ENCODE measurements around the gene C19orf18.
"Not testable (repeated sequence)": the region's sequence is repeated elsewhere in the genome, so short reads cannot be mapped to it uniquely, and the experiment has no call there.

The C19orf18 gene

DNA sequence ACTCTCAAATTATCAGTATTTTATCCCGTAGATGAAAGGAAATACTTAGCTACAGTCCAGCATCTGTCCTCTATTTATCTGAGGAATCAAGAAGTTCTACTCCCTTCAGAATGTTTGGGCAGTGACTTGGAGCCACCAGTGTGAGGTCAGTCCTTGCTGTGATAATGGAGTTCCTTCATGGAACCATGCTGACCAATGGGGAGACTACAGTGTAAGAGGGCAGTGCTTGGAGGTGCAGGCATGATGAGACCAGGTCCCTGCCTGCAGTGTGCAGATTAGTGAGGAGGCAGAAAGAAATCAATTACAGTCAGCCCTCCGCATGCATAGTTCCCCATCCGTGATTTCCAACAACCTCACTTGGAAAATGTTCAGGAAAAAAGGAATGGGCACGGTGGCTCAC lies at the start of gene C19orf18:
Gene C19orf18, minus strand, starts transcription at position 101 of the 400 bp plus-strand sequence. CDS start 102 bp downstream, outside the sequence.
- in situ Hi-C loops (cut with HindIII; ENCODE audit: low pct_ligation_motif_present, low pct_unique_long_range_greater_than_20kb, low sequenced_read_pairs) = no loop called here
- DNase-seq = no peak

DNA sequence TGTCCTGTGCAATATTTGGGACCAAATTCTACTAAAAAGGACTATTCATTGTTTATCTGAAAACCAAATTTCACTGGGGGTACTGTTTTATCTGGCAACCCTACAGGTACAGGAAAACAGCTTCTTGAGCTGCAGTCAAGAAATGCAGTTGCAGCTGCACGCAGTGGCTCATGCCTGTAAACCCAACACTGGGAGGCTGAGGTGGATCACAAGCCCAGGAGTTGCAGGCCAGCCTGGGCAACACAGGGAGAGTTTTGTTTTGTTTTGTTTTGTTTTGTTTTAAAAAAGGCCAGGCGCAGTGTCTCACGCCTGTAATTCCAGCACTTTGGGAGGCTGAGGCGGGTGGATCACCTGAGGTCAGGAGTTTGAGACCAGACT lies 47.9 kb upstream of the C19orf18 start:
- in situ Hi-C loops (cut with HindIII; ENCODE audit: low pct_ligation_motif_present, low pct_unique_long_range_greater_than_20kb, low sequenced_read_pairs) = no loop called here
- DNase-seq = no peak

DNA sequence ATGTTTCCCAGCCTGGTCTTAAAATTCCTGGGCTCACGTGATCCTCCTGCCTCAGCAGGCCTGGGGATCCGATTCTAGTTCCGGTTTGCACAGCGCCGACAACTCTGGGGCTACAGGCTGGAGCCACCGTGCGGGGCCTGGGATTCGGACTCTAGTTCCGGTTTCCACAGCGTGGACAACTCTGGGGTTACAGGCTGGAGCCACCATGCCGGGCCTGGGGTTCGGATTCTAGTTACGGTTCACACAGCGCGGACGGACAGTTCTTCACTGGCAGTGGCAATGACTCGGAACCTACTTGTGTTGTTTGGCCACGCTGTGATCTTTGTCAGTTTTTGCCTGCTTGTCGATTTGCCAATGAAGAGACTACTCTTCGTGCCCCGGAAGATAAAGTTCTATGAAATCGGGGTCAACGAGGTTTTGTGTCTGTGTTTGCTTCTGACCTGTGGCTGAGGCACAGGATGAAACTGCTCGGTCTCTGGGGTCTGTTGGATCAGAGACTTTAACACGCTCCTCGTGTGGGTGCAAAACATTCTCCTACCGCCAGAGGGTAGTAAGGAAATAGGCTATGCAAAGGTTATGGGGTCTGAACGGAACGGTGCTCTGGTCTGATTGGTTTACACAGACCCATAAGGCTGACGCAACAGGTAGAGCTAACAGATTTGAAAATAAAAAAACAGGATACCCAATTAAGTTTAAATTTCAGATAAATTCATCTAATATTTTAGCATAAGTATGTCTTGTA lies 47.4 kb upstream of the C19orf18 start:
- DNase-seq = peak; percentile 2
- in situ Hi-C loops (cut with HindIII; ENCODE audit: low pct_ligation_motif_present, low pct_unique_long_range_greater_than_20kb, low sequenced_read_pairs) = no loop called here

DNA sequence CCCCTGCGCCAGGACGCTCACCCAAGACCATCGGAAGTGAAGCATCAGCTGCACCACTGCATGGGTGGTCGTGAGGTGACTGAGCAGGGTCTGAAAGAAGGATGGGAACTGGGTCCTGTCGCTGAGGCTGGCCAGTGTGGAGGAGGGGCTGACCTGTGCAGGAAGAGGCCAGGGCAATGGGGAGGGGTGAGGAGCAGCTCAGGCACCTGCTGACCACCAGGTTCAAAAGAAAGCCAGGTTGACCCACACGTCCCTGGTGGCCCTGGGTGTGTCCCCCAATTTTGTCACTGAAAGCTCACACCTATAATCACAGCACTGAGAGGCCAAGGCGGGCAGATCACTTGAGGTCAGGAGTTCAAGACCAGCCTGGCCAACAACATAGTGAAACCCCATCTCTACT lies 45.8 kb upstream of the C19orf18 start:
- DNase-seq = no peak
- in situ Hi-C loops (cut with HindIII; ENCODE audit: low pct_ligation_motif_present, low pct_unique_long_range_greater_than_20kb, low sequenced_read_pairs) = no loop called here

DNA sequence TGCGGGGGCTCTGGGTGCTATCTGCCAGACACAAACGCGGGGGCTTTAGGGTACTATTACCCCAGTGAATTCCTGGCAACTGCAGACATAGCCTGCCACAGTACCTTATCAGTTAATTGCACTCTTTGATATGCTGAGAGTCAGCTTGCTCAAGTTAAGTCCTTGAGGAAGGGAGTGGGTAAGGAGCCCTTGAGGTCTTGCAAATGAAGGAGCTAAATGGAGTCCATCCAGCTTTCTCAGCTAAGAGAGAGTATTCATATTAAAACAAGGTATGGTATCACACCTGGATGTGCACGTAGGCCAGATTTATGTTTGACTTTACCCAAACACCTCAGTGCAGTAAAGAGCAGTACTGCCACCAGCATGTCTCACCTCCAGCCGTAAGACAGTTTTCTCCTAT lies 39.8 kb upstream of the C19orf18 start:
- no peak for DNase-seq

DNA sequence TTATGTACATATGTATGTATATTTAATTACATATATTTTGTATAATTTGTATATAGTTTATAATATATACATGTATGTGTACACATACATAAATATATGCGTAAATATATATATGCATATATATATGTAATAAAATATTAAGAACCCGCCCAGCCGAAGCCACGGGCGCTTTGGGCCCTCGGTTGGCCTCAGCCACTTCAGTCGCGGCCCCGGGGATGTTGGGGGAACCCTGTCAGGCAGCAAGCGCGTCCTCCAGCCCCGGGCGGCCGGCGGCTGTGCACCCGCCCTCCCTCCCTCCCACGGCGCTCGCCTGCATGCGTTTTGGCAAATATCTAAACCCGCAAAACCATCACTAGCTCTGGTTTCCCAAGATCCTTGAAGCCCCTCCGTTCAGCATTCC lies 36.2 kb upstream of the C19orf18 start:
- no peak for DNase-seq
- in situ Hi-C loops (cut with HindIII; ENCODE audit: low pct_ligation_motif_present, low pct_unique_long_range_greater_than_20kb, low sequenced_read_pairs) = no loop called here

More for the DNA sequence above, 39.8 kb upstream of the C19orf18 start:
- in situ Hi-C loops (cut with HindIII; ENCODE audit: low pct_ligation_motif_present, low pct_unique_long_range_greater_than_20kb, low sequenced_read_pairs) = no loop called here

DNA sequence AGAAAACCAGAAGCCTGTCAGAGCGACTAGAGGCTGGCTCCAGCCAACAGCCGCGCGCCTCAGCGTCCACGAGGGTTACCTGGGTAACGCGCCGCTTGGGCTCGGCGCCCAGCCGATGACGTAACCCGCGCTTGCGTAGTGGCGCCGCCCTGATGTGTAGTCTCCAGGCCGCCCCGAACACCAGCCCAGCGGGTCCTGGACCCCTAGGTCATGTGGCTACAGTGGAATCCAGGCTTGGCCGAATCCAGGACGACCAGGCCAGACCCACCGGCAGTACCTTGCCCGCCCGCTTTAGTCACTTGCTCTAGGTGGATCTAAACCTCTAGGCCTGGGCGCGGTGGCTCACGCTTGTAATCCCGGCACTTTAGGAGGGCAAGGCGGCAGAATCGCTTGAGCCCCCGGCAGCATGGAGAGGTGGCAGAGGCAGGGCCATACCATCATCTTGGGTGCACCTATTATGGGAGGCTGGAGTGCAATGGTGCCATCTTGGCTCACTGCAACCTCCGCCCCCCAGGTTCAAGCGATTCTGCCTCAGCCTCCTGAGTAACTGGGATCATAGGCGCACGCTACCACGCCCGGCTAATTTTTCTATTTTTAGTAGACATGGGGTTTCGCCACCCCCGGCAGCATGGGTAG lies 35.5 kb upstream of the C19orf18 start:
- DNase-seq = no peak
- in situ Hi-C loops (cut with HindIII; ENCODE audit: low pct_ligation_motif_present, low pct_unique_long_range_greater_than_20kb, low sequenced_read_pairs) = no loop called here

DNA sequence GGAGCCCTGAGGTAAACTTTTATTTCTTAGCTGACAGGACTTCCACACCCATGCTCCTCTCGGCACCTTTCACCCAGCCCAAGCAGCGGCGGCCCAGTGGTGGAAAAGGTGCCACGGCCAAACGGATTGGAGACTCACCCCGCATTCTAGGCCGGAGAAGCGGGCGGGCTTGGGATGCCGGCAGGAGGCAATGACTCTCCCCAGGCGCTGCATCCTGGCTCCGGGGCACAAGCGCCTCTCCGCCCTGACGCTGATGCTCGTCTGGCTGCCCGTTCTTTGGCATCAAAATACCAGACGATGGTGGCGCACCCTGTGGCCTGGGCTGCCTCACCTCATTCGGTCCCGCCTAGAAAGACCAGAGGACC lies 34.9 kb upstream of the C19orf18 start:
- DNase-seq = no peak
- in situ Hi-C loops (cut with HindIII; ENCODE audit: low pct_ligation_motif_present, low pct_unique_long_range_greater_than_20kb, low sequenced_read_pairs) = no loop called here

DNA sequence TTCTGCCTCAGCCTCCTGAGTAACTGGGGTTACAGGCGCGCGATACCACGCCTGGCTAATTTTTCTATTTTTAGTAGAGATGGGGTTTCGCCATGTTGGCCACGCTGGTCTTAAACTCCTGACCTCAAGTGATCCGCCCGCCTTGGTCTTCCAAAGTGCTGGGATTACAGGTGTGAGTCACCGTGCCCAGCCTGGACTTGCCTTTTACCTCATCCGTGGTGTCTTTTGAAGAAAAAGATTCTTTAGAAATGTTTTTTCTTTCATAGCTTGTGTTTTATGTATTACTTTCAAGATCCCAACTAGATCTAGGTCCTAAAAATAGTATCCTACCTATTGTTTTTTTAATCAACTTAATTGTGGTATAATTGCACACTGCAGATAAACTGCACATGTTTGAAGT lies 34.5 kb upstream of the C19orf18 start:
- DNase-seq = not testable (repeated sequence)

DNA sequence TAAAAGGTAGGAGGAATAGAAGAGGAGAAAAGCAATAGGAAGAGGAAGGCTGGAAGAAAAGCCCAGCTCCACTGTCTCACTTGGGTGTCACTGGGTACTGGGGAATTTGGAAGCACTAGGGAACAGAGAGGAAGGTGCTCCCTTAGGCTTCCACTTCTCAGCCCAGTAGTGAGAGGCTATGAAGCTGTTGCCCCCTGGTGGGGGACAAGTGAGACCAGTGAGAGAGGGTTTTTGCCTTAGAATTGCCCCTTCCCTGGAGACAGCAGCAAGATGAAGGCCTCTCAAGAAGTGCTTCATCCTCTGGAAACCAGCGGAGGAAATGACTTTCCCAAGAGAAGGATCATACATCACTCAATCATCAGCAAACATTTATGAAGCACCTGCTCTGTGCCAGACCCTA lies 33.0 kb upstream of the C19orf18 start:
- peak; percentile 5 for DNase-seq
- in situ Hi-C loops (cut with HindIII; ENCODE audit: low pct_ligation_motif_present, low pct_unique_long_range_greater_than_20kb, low sequenced_read_pairs) = no loop called here

More for the DNA sequence above, 34.5 kb upstream of the C19orf18 start:
- in situ Hi-C loops (cut with HindIII; ENCODE audit: low pct_ligation_motif_present, low pct_unique_long_range_greater_than_20kb, low sequenced_read_pairs) = not testable (repeated sequence)

DNA sequence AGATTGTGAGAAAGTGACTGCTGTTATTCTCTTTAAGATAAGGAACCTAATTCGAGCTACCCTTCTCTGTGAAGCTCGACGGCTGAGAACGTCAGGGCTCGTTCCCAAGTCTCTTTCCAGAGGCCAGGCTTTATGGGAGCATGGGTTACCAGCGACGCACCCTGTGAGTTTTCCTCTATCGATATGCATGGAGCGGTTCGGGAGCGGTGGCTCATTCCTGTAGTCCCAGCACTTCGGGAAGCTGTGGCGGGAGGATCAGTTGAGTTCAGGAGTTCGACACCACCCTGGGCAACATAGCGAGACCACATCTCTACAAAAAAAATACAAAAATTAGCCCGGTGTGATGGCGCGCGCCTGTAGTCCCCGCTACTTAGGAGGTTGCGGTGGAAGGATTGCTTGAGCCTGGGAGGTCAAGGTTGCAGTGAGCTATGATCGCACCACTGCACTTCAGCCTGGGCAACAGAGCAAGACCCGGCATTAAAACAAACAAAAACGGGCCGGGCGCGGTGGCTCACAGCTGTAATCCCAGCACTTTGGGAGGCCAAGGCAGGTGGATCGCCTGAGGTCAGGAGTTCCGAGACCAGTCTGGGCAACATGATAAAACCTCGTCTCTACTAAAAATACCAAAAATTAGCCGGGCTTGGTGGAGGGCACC lies 29.0 kb upstream of the C19orf18 start:
- no peak for DNase-seq
- in situ Hi-C loops (cut with HindIII; ENCODE audit: low pct_ligation_motif_present, low pct_unique_long_range_greater_than_20kb, low sequenced_read_pairs) = no loop called here

DNA sequence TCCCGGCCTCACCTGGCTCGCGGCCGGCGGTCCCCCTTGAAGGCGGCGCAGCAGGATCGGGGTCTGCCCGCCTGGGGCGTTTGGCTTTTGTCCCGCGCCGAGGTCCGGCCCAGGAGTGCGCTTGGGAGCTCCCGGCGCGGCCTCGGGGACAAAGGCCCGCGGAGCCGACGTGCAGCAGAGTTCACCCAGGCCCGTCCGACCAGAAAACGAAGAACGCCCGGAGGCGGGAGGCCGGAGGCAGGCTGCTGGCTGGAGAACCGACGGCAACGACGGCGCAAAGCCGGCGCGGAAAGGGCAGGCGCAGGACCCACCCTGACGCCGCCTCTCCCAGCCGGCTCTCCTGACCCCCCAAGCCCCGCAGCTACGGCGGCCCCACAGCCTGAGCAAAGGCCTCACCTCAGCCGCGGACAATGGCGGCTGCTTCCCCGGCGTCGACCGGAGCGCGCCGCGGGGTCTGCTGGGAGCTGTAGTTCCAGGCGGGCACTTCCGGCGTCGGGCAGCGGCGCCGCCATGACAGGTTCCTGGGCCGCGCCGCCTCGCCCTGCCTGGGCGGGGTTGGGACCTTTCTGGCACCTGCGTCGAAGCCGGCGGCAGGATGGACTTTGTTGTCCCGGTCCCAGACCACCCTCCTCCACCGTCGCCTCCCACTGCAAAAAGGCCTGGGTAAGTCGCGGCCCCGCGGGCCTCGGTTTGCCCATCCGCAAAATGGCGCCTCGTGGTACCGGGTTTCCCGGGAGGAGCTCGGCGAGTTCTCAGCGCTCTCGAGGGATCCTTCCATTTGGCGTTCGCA lies 28.2 kb upstream of the C19orf18 start, which contains the start of gene ZNF606:
Gene ZNF606, minus strand, starts transcription at position 437 of the 790 bp plus-strand sequence. CDS start 1,501 bp downstream, outside the sequence.
- in situ Hi-C loops (cut with HindIII; ENCODE audit: low pct_ligation_motif_present, low pct_unique_long_range_greater_than_20kb, low sequenced_read_pairs) = no loop called here
- no peak for DNase-seq

DNA sequence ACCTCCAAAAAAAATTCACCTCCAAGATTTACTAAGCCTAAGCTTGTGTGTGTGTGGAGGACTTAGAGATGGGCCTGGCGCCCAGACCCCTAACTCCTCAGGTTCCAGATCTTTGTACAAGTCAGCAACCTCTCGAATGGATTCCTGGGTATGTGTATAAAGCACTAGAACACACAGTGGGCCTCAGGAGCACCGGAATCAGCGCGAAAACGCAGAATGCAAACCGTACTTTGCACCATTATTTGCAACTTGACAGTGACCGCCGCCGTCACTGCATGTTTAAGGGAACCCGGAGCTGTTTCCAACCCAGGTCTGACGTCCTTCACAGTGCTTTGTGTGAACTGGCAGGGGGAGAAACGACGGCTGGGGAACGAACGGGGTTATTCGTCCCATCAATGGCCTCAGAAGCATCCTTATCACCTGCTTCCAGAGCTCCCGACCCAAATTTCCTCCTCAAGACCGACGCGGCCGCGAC lies 27.6 kb upstream of the C19orf18 start:
- in situ Hi-C loops (cut with HindIII; ENCODE audit: low pct_ligation_motif_present, low pct_unique_long_range_greater_than_20kb, low sequenced_read_pairs) = no loop called here
- DNase-seq = no peak

DNA sequence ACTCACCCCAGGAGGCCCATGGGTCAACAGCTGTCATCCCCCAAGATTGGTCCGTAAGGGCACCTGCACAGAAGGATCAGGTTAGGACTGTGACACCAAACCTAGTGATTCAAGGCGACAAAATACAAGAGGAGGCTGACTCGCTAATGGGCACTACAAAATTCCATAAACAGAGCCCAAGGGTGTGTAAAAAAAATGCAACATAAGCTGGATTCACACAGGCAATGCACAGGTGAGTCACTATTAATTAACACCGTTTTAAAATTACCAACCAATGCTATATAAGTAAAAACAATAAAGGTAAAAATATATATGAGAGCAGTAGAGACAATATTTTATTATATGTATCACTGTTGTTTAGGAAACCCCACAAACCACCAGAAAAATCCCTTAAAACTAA lies 26.3 kb upstream of the C19orf18 start:
- in situ Hi-C loops (cut with HindIII; ENCODE audit: low pct_ligation_motif_present, low pct_unique_long_range_greater_than_20kb, low sequenced_read_pairs) = no loop called here
- DNase-seq = no peak

DNA sequence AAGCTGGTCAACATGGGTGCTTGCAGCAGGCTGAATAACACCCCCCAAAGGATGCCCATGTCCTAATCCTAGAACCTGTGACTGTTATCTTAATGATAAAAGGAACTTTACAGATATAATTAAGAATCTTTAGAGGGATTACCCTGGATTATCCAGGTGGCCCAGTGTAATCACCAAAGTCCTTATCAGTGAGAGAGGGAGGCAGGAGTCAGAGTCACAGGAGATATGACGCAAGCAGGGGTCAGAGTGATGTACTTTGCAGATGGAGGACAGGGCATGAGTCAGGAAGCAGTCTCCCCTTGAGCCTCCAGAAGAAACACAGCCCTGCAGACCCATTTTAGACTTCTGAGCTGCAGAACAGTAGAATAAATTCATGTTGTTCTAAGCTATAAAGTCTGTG lies 18.5 kb upstream of the C19orf18 start:
- DNase-seq = no peak
- in situ Hi-C loops (cut with HindIII; ENCODE audit: low pct_ligation_motif_present, low pct_unique_long_range_greater_than_20kb, low sequenced_read_pairs) = no loop called here

DNA sequence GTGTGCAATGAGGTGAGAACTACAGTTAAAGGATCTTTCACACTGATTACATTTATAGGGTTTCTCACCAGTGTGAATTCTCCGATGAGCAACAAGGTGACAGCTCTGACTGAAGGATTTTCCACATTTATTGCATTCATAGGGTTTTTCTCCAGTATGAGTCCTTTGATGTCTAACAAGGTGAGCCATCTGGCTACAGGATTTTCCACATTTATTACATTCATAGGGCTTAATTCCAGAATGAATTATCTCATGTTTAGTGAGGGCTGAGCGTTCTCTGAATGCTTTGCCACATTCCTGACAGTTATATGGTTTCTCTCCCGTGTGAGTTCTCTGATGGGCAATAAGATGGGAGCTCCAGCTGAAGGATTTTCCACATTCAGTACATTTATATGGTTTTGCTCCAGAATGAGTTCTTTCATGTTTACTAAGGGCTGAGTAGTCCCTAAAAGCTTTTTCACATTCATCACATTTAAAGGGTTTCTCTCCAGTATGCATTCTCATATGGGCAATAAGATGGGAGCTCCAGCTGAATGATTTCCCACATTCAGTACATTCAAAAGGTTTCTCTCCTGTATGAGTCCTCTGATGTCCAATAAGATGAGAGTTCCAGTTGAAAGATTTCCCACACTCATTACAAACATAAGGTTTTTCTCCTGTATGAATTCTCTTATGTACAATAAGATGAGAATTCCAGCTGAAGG lies 4.4 kb upstream of the C19orf18 start:
- in situ Hi-C loops (cut with HindIII; ENCODE audit: low pct_ligation_motif_present, low pct_unique_long_range_greater_than_20kb, low sequenced_read_pairs) = no loop called here
- DNase-seq = no peak

DNA sequence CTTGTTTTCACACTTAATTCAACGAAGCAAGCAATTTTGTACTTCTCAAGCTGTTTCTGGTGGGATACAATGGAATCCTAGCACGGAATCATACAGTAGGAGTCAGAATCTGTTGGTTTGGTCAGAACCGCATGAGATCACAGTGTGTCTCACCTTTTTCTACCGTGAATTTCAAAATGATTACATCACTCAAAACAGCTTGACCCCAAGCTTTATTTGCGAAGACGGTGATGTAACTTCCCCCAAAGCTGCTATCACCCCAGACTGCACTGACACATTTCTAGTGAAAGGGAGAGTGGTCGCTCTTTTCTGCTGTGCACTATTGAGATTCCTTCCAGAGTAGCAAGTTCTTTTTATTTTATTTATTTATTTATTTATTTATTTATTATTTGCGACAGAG lies 9.6 kb downstream of the C19orf18 start:
- in situ Hi-C loops (cut with HindIII; ENCODE audit: low pct_ligation_motif_present, low pct_unique_long_range_greater_than_20kb, low sequenced_read_pairs) = no loop called here
- no peak for DNase-seq

DNA sequence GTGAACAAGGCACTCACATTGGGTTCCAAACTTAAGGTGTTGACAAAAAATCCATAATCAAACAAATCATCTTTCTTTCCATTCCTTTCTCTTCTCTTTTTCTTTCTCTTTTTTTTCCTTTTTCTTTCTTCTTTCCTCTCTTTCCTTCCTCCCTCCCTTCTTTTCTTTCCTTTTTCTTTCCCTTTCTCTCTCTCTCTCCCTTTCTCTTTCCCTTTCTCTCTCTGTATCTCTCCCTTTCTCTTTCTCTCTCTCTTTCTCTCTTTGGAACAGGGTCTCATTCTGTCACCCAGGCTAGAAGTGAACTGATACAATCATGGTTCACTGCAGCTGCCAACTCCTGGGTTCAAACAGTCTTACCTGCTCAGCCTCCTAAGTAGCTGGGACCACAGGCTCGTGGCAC lies 12.5 kb downstream of the C19orf18 start:
- in situ Hi-C loops (cut with HindIII; ENCODE audit: low pct_ligation_motif_present, low pct_unique_long_range_greater_than_20kb, low sequenced_read_pairs) = no loop called here
- DNase-seq = no peak

All from ACHN (cell line).